Lung (tissue), 12 donors: ENCODE measurements around the gene KCNH5. TPM values are rescaled to one million over a fixed set of nuclear protein-coding genes. Genes with fewer than 3 reads are reported as not detected.

Experiments
- ATAC-seq: fragments of 200-7000 bp; cut with Tn5 transposase; one replicate; pipeline ENCODE4 v1.9.1; 2020; ENCODE audit warnings: moderate number of reproducible peaks; ENCODE audit not compliant: insufficient read depth, low FRiP score
- DNase-seq, 3 donors: peaks; one replicate each; pipeline ENCODE4 v3.0.0-alpha.2; 2013 to 2017
- H3K27ac ChIP-seq, 2 donors: one replicate each; pipeline ENCODE4 v1.5.1; 2013; ENCODE audit warnings: mild to moderate bottlenecking in 2 of 2, moderate library complexity in 2 of 2, control low read depth in 1 of 2, inconsistent platforms in 1 of 2, low read depth in 1 of 2, low read length in 1 of 2
- H3K27me3 ChIP-seq, 3 donors: one replicate each; pipeline ENCODE4 v1.5.1; 2013; ENCODE audit warnings: low read length in 2 of 3; ENCODE audit not compliant: control insufficient read depth in 3 of 3, insufficient read depth in 3 of 3
- H3K36me3 ChIP-seq, 4 donors: one replicate each; pipeline ENCODE4 v1.5.1; 2013; ENCODE audit warnings: low read length in 4 of 4, mild to moderate bottlenecking in 1 of 4, moderate library complexity in 1 of 4; ENCODE audit not compliant: control insufficient read depth in 4 of 4, insufficient read depth in 4 of 4
- H3K4me1 ChIP-seq, 5 donors: one replicate each; pipeline ENCODE4 v1.5.1; 2013; ENCODE audit warnings: low read length in 5 of 5, mild to moderate bottlenecking in 2 of 5, moderate library complexity in 1 of 5; ENCODE audit not compliant: control insufficient read depth in 5 of 5, insufficient read depth in 5 of 5
- H3K4me3 ChIP-seq: one replicate; pipeline ENCODE4 v1.5.1; 2013; ENCODE audit warnings: mild to moderate bottlenecking, control low read depth, moderate library complexity
- H3K9ac ChIP-seq, 2 donors: one replicate each; pipeline ENCODE4 v1.5.1; 2013; ENCODE audit warnings: low read length in 2 of 2, control low read depth in 1 of 2; ENCODE audit not compliant: insufficient read depth in 1 of 2
- H3K9me3 ChIP-seq, 4 donors: one replicate each; pipeline ENCODE4 v1.5.1; 2013; ENCODE audit warnings: low read length in 3 of 4, mild to moderate bottlenecking in 1 of 4, moderate library complexity in 1 of 4; ENCODE audit not compliant: control insufficient read depth in 4 of 4, insufficient read depth in 3 of 4
- CTCF ChIP-seq: IDR thresholded peaks from 2 replicates; pipeline ENCODE4 v1.5.1; 2012; ENCODE audit warnings: mild to moderate bottlenecking; ENCODE audit errors: control extremely low read depth, extremely low read depth
- WGBS, 2 donors: extraction: QIAGEN DNeasy Blood & Tissue Kit; methylation state at CpG; one replicate each; pipeline ENCODE4 v1.1.7; 2013; 5-methylcytosine and 5-hydroxymethylcytosine counted together
- polyA plus RNA-seq, 2 donors: library from polyadenylated mRNA; stranded (reverse); fragments of 200-250 nt; gene quantifications; one replicate each; pipeline ENCODE4 v1.2.1, GENCODE V29; 2013
- total RNA-seq, 2 donors: library from RNA; depleted of rRNA in 1 of 2; stranded (reverse); fragments of >200 nt in 1 of 2; gene quantifications; one replicate each; pipeline ENCODE4 v1.2.1, GENCODE V29; 2014 to 2021
- donor health status: control.
- donor health status: control.
- donor health status: Bipolar disorder and iron deficiency.
- donor health status: healthy.
- donor health status: DM: yes; HTN: yes; CAD: no.

KCNH5 gene
- total and polyA plus RNA-seq, 4 donors = 0.03 to 0.40 (median 0.08) TPM; not detected in 1

DNA sequence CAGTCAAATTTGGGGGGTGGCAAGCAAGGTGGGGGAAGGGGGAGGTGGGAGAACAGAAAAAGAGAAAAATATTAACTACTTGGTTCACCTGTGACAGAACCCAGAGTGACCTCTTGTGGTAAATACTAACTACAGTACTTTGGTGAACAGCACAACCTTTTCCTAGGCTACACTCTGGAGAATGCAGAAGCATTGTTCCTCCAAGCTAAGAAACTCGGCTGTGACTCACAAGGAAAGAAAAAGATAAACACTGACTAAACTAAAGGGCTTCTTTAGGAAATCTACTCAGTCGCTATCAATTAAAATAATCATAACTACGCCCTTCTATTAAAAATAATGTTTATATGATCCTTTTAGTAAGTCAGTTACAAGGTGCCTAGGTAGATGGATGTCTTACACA is 5.4 kb downstream of the KCNH5 start:
- Histone ChIP-seq H3K27me3 (peaks cover 0 to 44% (median 29%) of the 10 kb centered on the region in 3 donors), H3K27ac (no peak overlapping the region), H3K4me3 (no peak overlapping the region), H3K36me3 (no peaks in the 10 kb centered on the region), H3K9ac (no peak overlapping the region), H3K9me3 (no peaks in the 10 kb centered on the region), H3K4me1 (no peaks in the 10 kb centered on the region)
- no peak for ATAC-seq
- WGBS, 2 donors = 15 to 22% methylated on average over 3 of the region's 3 CpGs
- TF ChIP-seq CTCF = no peak
- peak in 1 of 3 donors; percentile 47 for DNase-seq

DNA sequence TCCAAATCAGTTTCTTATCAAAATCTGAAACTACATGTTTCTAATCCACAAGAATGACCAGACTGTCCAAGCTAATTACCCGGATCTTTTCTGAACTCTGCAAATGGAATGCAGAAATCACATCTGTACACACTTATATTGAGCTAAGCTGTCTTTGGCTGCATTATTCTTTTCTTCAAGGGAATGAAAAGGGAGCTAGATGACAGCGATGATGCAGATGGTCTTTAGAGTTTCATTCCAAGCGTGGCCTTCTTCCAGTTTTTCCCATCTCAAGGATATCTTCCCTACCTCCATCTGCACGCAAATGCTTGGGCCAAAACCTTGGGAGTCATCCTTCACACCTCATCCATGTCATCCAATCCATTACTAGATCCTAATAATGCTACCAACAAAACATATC is 12.6 kb downstream of the KCNH5 start:
- H3K4me3 ChIP-seq = no peak overlapping the region
- peak; percentile 20 to 84 (median 48) for DNase-seq
- H3K9ac ChIP-seq = no peak overlapping the region

GRCh38 chr14:63032076-63032475 is 13.2 kb downstream of the KCNH5 start:
- ATAC-seq (no peak), DNase-seq (peak in 2 of 3 donors; percentile 6 to 60)
- Histone ChIP-seq H3K27me3 (peaks cover 0 to 6% (median 0%) of the 10 kb centered on the region in 3 donors), H3K36me3 (no peaks in the 10 kb centered on the region), H3K9ac (no peak overlapping the region), H3K9me3 (no peaks in the 10 kb centered on the region), H3K4me1 (peaks cover 0 to 3% (median 0%) of the 10 kb centered on the region in 5 donors), H3K4me3 (no peak overlapping the region), H3K27ac (no peak overlapping the region)
- WGBS, 2 donors = 54 to 55% methylated on average over 8 of the region's 8 CpGs
- TF ChIP-seq CTCF = no peak

More for the DNA sequence above, 12.6 kb downstream of the KCNH5 start:
- peaks cover 0 to 6% (median 0%) of the 10 kb centered on the region in 3 donors for H3K27me3 ChIP-seq
- no peaks in the 10 kb centered on the region for H3K36me3 ChIP-seq
- no peak for TF ChIP-seq CTCF
- peaks cover 0 to 3% (median 0%) of the 10 kb centered on the region in 5 donors for H3K4me1 ChIP-seq
- no peaks in the 10 kb centered on the region for H3K9me3 ChIP-seq
- H3K27ac ChIP-seq = no peak overlapping the region
- 82 to 85% methylated on average over 4 of the region's 4 CpGs for WGBS, 2 donors
- no peak for ATAC-seq

GRCh38 chr14:63030113-63030512 is 15.1 kb downstream of the KCNH5 start:
- no peaks in the 10 kb centered on the region for H3K36me3 ChIP-seq
- H3K4me3 ChIP-seq = no peak overlapping the region
- 68 to 70% methylated on average over 1 of the region's 1 CpG for WGBS, 2 donors
- no peak overlapping the region for H3K9ac ChIP-seq
- H3K9me3 ChIP-seq = no peaks in the 10 kb centered on the region
- no peaks in the 10 kb centered on the region for H3K27me3 ChIP-seq
- DNase-seq (no peak), ATAC-seq (no peak)
- TF ChIP-seq CTCF = no peak
- peaks cover 0 to 3% (median 0%) of the 10 kb centered on the region in 5 donors for H3K4me1 ChIP-seq
- no peak overlapping the region for H3K27ac ChIP-seq
